Esophagus squamous epithelium (tissue), 5 donors: ENCODE measurements around the gene ZNF608. TPM values are rescaled to one million over a fixed set of nuclear protein-coding genes. Genes with fewer than 3 reads are reported as not detected.

ENCODE experiments used
- DNase-seq: peaks from one replicate; lab custom pipeline; 2025; lab: John Stamatoyannopoulos, UW
- H3K27ac ChIP-seq, 4 donors: fragments of 200-600 bp; sonication (generic); one replicate each; pipeline ENCODE4 v1.5.1; 2016 to 2019; ENCODE audit warnings: mild to moderate bottlenecking in 1 of 4
- H3K27me3 ChIP-seq, 4 donors: fragments of 200-600 bp; sonication (generic); 1 replicate in 3 of 4; 2 replicates in 1 of 4; pipeline versions ENCODE4 v1.5.1 to v1.6.0; 2017 to 2021; ENCODE audit warnings: antibody characterized with exemption in 1 of 4
- H3K36me3 ChIP-seq, 3 donors: fragments of 200-600 bp; sonication (generic); one replicate each; pipeline ENCODE4 v1.5.1; 2016 to 2019
- H3K4me1 ChIP-seq, 3 donors: fragments of 200-600 bp; sonication (generic); one replicate each; pipeline ENCODE4 v1.5.1; 2017 to 2019
- H3K4me3 ChIP-seq, 4 donors: fragments of 200-600 bp; sonication (generic); 1 replicate in 3 of 4; 2 replicates in 1 of 4; pipeline ENCODE4 v1.5.1; 2016 to 2019; ENCODE audit warnings: mild to moderate bottlenecking in 2 of 4, moderate library complexity in 1 of 4
- H3K9me3 ChIP-seq, 3 donors: fragments of 200-600 bp; sonication (generic); one replicate each; pipeline ENCODE4 v1.5.1; 2016 to 2019
- POLR2A ChIP-seq, 4 donors: fragments of 450-650 bp; IDR thresholded peaks; one replicate each; pipeline ENCODE4 v1.6.1; 2017; ENCODE audit warnings: antibody characterized with exemption in 4 of 4, mild to moderate bottlenecking in 4 of 4, moderate library complexity in 3 of 4
- WGBS, 2 donors: methylation state at CpG; one replicate each; pipeline ENCODE4 v1.1.5; 2018; 5-methylcytosine and 5-hydroxymethylcytosine counted together
- intact Hi-C: fragments of 100-400 bp; cut with DNase I; formaldehyde crosslinking; loops from one replicate; pipeline ENCODE4 v1.15.0; 2022
- total RNA-seq, 4 donors: library from RNA; depleted of rRNA; stranded (reverse); fragments of >200 nt; gene quantifications; one replicate each; pipeline ENCODE4 v1.1.0, GENCODE V29; 2016
- TF ChIP-seq, protein P1 (sequence below), 6 experiments: fragments of 450-650 bp in 4 of 6; fragments of 200-600 bp in 2 of 6; sonication (generic) in 2 of 6; IDR thresholded peaks; one replicate each; pipeline ENCODE4 v1.5.1; 2016 to 2019; ENCODE audit warnings: antibody characterized with exemption in 6 of 6, mild to moderate bottlenecking in 4 of 6, moderate library complexity in 4 of 6
- donor health status: DM: yes; HTN: yes; CAD: no.

The ZNF608 gene
- total RNA-seq, 4 donors from 2014 or later, result 5.8 to 25.7 (median 10.4) TPM

GRCh38 chr5:124737651-124738050 lies 8.8 kb downstream of the ZNF608 start:
- WGBS, 2 donors, result 73 to 76% methylated on average over 1 of the region's 1 CpG
- peak overlapping the region in 2 of 4 donors; percentile 81 to 96 for H3K27ac ChIP-seq
- no peaks in the 10 kb centered on the region for H3K27me3 ChIP-seq
- peaks cover 14 to 99% (median 17%) of the 10 kb centered on the region in 3 donors for H3K4me1 ChIP-seq
- intact Hi-C loops, result no loop called here
- TF ChIP-seq, protein P1, sequence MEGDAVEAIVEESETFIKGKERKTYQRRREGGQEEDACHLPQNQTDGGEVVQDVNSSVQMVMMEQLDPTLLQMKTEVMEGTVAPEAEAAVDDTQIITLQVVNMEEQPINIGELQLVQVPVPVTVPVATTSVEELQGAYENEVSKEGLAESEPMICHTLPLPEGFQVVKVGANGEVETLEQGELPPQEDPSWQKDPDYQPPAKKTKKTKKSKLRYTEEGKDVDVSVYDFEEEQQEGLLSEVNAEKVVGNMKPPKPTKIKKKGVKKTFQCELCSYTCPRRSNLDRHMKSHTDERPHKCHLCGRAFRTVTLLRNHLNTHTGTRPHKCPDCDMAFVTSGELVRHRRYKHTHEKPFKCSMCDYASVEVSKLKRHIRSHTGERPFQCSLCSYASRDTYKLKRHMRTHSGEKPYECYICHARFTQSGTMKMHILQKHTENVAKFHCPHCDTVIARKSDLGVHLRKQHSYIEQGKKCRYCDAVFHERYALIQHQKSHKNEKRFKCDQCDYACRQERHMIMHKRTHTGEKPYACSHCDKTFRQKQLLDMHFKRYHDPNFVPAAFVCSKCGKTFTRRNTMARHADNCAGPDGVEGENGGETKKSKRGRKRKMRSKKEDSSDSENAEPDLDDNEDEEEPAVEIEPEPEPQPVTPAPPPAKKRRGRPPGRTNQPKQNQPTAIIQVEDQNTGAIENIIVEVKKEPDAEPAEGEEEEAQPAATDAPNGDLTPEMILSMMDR (IDR thresholded peaks at IDR 0.05), result no peak
- no peak for TF ChIP-seq POLR2A (IDR thresholded peaks at IDR 0.05)
- no peak overlapping the region for H3K4me3 ChIP-seq
- no peaks in the 10 kb centered on the region for H3K36me3 ChIP-seq
- DNase-seq, result no peak
- no peaks in the 10 kb centered on the region for H3K9me3 ChIP-seq

DNA sequence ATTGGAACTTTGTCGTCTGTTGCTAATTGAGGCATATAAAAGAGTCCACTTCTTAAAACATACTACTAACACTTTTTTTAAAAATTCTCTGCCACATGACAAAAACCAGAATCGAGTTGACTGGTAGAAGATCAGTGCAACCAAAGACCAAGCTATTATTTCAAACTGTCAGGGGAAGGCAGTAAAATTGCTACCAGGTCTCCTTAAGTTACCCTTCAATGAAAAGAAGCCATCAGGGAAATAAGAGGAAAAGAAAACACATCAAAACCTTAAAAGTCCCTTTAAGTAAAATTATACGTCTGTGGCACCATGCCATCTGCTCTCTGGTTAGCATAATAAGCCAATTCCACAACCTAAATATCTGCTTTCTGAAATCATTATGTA lies 9.6 kb downstream of the ZNF608 start:
- Histone ChIP-seq H3K4me1 (peaks cover 10 to 97% (median 15%) of the 10 kb centered on the region in 3 donors), H3K9me3 (no peaks in the 10 kb centered on the region), H3K4me3 (no peak overlapping the region), H3K27me3 (no peaks in the 10 kb centered on the region), H3K36me3 (no peaks in the 10 kb centered on the region), H3K27ac (peak overlapping the region; percentile 1 to 81 (median 67))
- intact Hi-C loops, result no loop called here
- TF ChIP-seq, protein P1 (IDR thresholded peaks at IDR 0.05), result no peak
- TF ChIP-seq POLR2A (IDR thresholded peaks at IDR 0.05), result no peak
- no peak for DNase-seq
- 53 to 59% methylated on average over 3 of the region's 3 CpGs for WGBS, 2 donors

GRCh38 chr5:124736082-124736804 lies 10.2 kb downstream of the ZNF608 start:
- TF ChIP-seq POLR2A (IDR thresholded peaks at IDR 0.05), result no peak
- TF ChIP-seq, protein P1 (IDR thresholded peaks at IDR 0.05), result peak in 1 of 6 experiments; percentile 5
- WGBS, 2 donors, result 40 to 69% methylated on average over 6 of the region's 6 CpGs
- Histone ChIP-seq H3K36me3 (no peaks in the 10 kb centered on the region), H3K27me3 (no peaks in the 10 kb centered on the region), H3K4me3 (peak overlapping the region in 1 of 4 donors; percentile 59), H3K9me3 (no peaks in the 10 kb centered on the region), H3K4me1 (peaks cover 5 to 96% (median 15%) of the 10 kb centered on the region in 3 donors), H3K27ac (peak overlapping the region; percentile 1 to 81 (median 67))
- intact Hi-C loops, result no loop called here
- no peak for DNase-seq

GRCh38 chr5:124735169-124735858 lies 11.1 kb downstream of the ZNF608 start:
- intact Hi-C loops, result no loop called here
- WGBS, 2 donors, result 28 to 38% methylated on average over 18 to 22 of the region's 24 CpGs

More at GRCh38 chr5:124735169-124735858, 11.1 kb downstream of the ZNF608 start:
- TF ChIP-seq, protein P1 (IDR thresholded peaks at IDR 0.05), result no peak
- no peak for TF ChIP-seq POLR2A (IDR thresholded peaks at IDR 0.05)
- Histone ChIP-seq H3K9me3 (no peaks in the 10 kb centered on the region), H3K4me1 (peaks cover 4 to 96% (median 13%) of the 10 kb centered on the region in 3 donors), H3K36me3 (no peaks in the 10 kb centered on the region), H3K27ac (peak overlapping the region; percentile 29 to 81 (median 67)), H3K27me3 (no peaks in the 10 kb centered on the region), H3K4me3 (peak overlapping the region; percentile 11 to 59 (median 35))
- DNase-seq, result no peak
